HEK293 (cell line): ENCODE measurements around the gene ACACB.
A peak's percentile ranks its signal among the peaks of the same experiment; 100 is the strongest.

Experiments used
- CTCF ChIA-PET: fragments of 350-600 bp; formaldehyde crosslinking; extraction: SDS; loops from one replicate; lab custom pipeline; 2021; ENCODE audit warnings: antibody characterized with exemption; lab: Yijun Ruan, JAX
- POLR2A ChIA-PET: fragments of 300-600 bp; formaldehyde crosslinking; extraction: SDS; loops from one replicate; lab custom pipeline; 2020; ENCODE audit warnings: antibody characterized with exemption, inconsistent platforms; lab: Yijun Ruan, JAX
- H3K27ac ChIP-seq: fragments of 200-500 bp; sonication (Bioruptor generic); 2 replicates; pipeline ENCODE4 v1.5.1; 2014; ENCODE audit warnings: low read depth, low read length, control low read depth, inconsistent platforms; ENCODE audit errors: extremely low read depth
- H3K36me3 ChIP-seq, 2 experiments: fragments of 200-500 bp in 1 of 2; sonication (Bioruptor generic) in 1 of 2; 1 replicate in 1 of 2; 2 replicates in 1 of 2; pipeline ENCODE4 v1.5.1; 2014 to 2017; ENCODE audit warnings: inconsistent platforms in 2 of 2, low read length in 2 of 2; ENCODE audit not compliant: control insufficient read depth in 2 of 2, insufficient read depth in 1 of 2
- H3K4me1 ChIP-seq: fragments of 200-500 bp; sonication (Bioruptor generic); 2 replicates; pipeline ENCODE4 v1.5.1; 2014; ENCODE audit warnings: mild to moderate bottlenecking, low read length, inconsistent platforms; ENCODE audit not compliant: control insufficient read depth, insufficient read depth
- H3K4me3 ChIP-seq: 2 replicates; pipeline ENCODE4 v1.5.1; 2011; ENCODE audit warnings: low read depth, mild to moderate bottlenecking, control low read depth, low read length, moderate library complexity
- H3K9me3 ChIP-seq: fragments of 200-500 bp; sonication (Bioruptor generic); 2 replicates; pipeline ENCODE4 v1.5.1; 2014; ENCODE audit warnings: low read depth, low read length, inconsistent platforms; ENCODE audit not compliant: control insufficient read depth, insufficient read depth
- EGR2 ChIP-seq: fragments of 450-650 bp; formaldehyde crosslinking; IDR thresholded peaks from 2 replicates; pipeline ENCODE4 v1.5.1; 2016; ENCODE audit warnings: low read depth, missing biosample characterization, missing genetic modification characterization
- GLIS2 ChIP-seq: fragments of 450-650 bp; formaldehyde crosslinking; IDR thresholded peaks from 2 replicates; pipeline ENCODE4 v1.5.1; 2016; ENCODE audit warnings: missing biosample characterization, missing genetic modification characterization
- KLF1 ChIP-seq: fragments of 450-650 bp; formaldehyde crosslinking; IDR thresholded peaks from 2 replicates; pipeline ENCODE4 v1.5.1; 2016; ENCODE audit warnings: missing biosample characterization, missing genetic modification characterization
- KLF7 ChIP-seq: fragments of 450-650 bp; formaldehyde crosslinking; IDR thresholded peaks from 2 replicates; pipeline ENCODE4 v1.5.1; 2016; ENCODE audit warnings: missing biosample characterization, missing genetic modification characterization, borderline replicate concordance
- KLF9 ChIP-seq: fragments of 450-650 bp; formaldehyde crosslinking; IDR thresholded peaks from 2 replicates; pipeline ENCODE4 v1.5.1; 2016; ENCODE audit warnings: missing biosample characterization, missing genetic modification characterization, low read depth
- SETDB1 ChIP-seq: IDR thresholded peaks from one replicate; pipeline ENCODE4 v1.6.1; 2017; ENCODE audit warnings: mild to moderate bottlenecking, low read length, moderate library complexity, mixed read lengths; ENCODE audit not compliant: insufficient read length
- SP2 ChIP-seq: fragments of 450-650 bp; formaldehyde crosslinking; IDR thresholded peaks from 2 replicates; pipeline ENCODE4 v1.5.1; 2016; ENCODE audit warnings: missing biosample characterization, missing genetic modification characterization
- ZBTB21 ChIP-seq: fragments of 450-650 bp; formaldehyde crosslinking; IDR thresholded peaks from 2 replicates; pipeline ENCODE4 v1.5.1; 2017; ENCODE audit warnings: missing biosample characterization, missing genetic modification characterization
- ZNF121 ChIP-seq: fragments of 450-650 bp; formaldehyde crosslinking; IDR thresholded peaks from 2 replicates; pipeline ENCODE4 v1.5.1; 2016; ENCODE audit warnings: missing biosample characterization, missing genetic modification characterization
- ZNF248 ChIP-seq: fragments of 450-650 bp; formaldehyde crosslinking; IDR thresholded peaks from 2 replicates; pipeline ENCODE4 v1.5.1; 2017; ENCODE audit warnings: missing biosample characterization, missing genetic modification characterization
- ZNF394 ChIP-seq: fragments of 450-650 bp; formaldehyde crosslinking; IDR thresholded peaks from 2 replicates; pipeline ENCODE4 v1.5.1; 2016; ENCODE audit warnings: missing biosample characterization, missing genetic modification characterization, mild to moderate bottlenecking, moderate library complexity, borderline replicate concordance
- ZNF549 ChIP-seq: fragments of 450-650 bp; IDR thresholded peaks from 2 replicates; pipeline ENCODE4 v1.5.1; 2018; ENCODE audit warnings: missing biosample characterization, missing genetic modification characterization, mild to moderate bottlenecking, inconsistent platforms, moderate library complexity
- ZNF600 ChIP-seq: fragments of 450-650 bp; formaldehyde crosslinking; IDR thresholded peaks from 2 replicates; pipeline ENCODE4 v1.5.1; 2016; ENCODE audit warnings: missing biosample characterization, missing genetic modification characterization
- ZNF629 ChIP-seq: fragments of 450-650 bp; formaldehyde crosslinking; IDR thresholded peaks from 2 replicates; pipeline ENCODE4 v1.5.1; 2017; ENCODE audit warnings: missing biosample characterization, missing genetic modification characterization
- ZNF654 ChIP-seq: fragments of 450-650 bp; formaldehyde crosslinking; IDR thresholded peaks from 2 replicates; pipeline ENCODE4 v1.5.1; 2016; ENCODE audit warnings: low read depth, missing biosample characterization, missing genetic modification characterization
- ZNF664 ChIP-seq: fragments of 450-650 bp; formaldehyde crosslinking; IDR thresholded peaks from 2 replicates; pipeline ENCODE4 v1.5.1; 2016; ENCODE audit warnings: missing biosample characterization, missing genetic modification characterization
- ZNF768 ChIP-seq: fragments of 450-650 bp; formaldehyde crosslinking; IDR thresholded peaks from 2 replicates; pipeline ENCODE4 v1.5.1; 2018; ENCODE audit warnings: missing biosample characterization, mild to moderate bottlenecking, missing genetic modification characterization
- ZSCAN30 ChIP-seq: fragments of 450-650 bp; IDR thresholded peaks from 2 replicates; pipeline ENCODE4 v1.5.1; 2018; ENCODE audit warnings: missing biosample characterization, mild to moderate bottlenecking, missing genetic modification characterization, moderate library complexity
- TF ChIP-seq, protein P1 (sequence below): fragments of 450-650 bp; formaldehyde crosslinking; IDR thresholded peaks from 2 replicates; pipeline ENCODE4 v1.5.0; 2017; ENCODE audit warnings: missing biosample characterization, missing genetic modification characterization, borderline replicate concordance
- TF ChIP-seq, protein P2 (sequence below): fragments of 450-650 bp; formaldehyde crosslinking; IDR thresholded peaks from 2 replicates; pipeline ENCODE4 v1.5.1; 2017; ENCODE audit warnings: missing biosample characterization, missing genetic modification characterization
- TF ChIP-seq, protein P3 (sequence below): IDR thresholded peaks from 2 replicates; pipeline ENCODE4 v1.6.1; 2011; ENCODE audit warnings: mild to moderate bottlenecking, low read depth, low read length, borderline replicate concordance
- TF ChIP-seq, protein P4 (sequence below): fragments of 450-650 bp; formaldehyde crosslinking; IDR thresholded peaks from 2 replicates; pipeline ENCODE4 v1.5.1; 2017; ENCODE audit warnings: missing biosample characterization, mild to moderate bottlenecking, missing genetic modification characterization, moderate library complexity
- TF ChIP-seq, protein P5 (sequence below): fragments of 450-650 bp; formaldehyde crosslinking; IDR thresholded peaks from 2 replicates; pipeline ENCODE4 v1.5.1; 2016; ENCODE audit warnings: missing biosample characterization, missing genetic modification characterization

The ACACB gene

DNA sequence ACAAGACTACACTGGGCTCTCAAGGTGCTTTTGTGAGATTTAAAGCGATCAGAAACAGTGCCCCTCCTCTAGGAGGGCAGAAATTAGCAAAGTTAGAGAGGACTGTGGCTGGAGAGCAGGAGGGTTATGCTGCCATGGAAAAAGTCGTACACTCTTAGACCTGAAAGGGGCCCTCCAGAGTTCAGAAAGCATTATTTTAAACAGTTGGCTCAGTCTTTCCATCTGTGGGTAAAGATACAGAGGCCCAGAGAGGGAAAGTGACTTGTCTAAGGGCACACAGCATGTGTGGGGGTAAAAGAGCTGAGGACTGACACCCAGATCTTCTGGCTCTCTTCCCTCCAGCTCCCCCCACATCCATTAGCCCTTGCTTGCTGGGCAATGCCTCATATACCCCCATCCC, 145.6 kb downstream of the ACACB start:
- TF ChIP-seq ZNF768 (tag by site-specific recombination) (peak; percentile 48; the same call in 1 of the 2 replicates), ZNF664 (no peak)
- TF ChIP-seq, all 188 proteins: peak for 1
- CTCF ChIA-PET, result interaction anchor here (0.5 to 6.0 kb wide), 11 partner anchors 18 to 1667 kb away, joined by 3 to 93 read pairs (median 5); no protein-coding TSS in a partner anchor

DNA sequence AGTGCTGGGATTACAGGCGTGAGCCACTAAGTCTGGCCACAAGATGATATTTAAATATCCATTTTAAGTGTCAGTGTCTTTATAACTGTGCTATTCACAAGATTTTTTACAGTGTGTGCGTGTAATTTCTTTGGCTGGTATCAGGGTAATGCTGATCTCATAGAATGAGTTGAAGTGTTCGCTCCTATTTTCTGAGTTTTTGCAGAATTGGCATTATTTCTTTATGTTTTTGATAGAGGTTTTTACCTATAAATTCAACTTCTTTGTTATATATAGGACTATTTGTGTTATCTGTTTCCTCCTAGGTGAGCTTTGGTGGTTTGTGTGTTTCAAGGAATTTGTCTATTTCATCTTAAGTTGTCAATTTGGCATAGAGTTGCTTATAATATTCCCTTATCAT, 147.1 kb downstream of the ACACB start:
- POLR2A ChIA-PET, result no interaction called here

More for the DNA sequence above, 145.6 kb downstream of the ACACB start:
- Histone ChIP-seq H3K9me3 (no peaks in the 10 kb centered on the region), H3K27ac (no peak overlapping the region), H3K4me3 (no peak overlapping the region), H3K4me1 (no peaks in the 10 kb centered on the region), H3K36me3 (peaks cover 0 to 20% of the 10 kb centered on the region in 2 experiments; a peak in 2 of 3 replicates)
- POLR2A ChIA-PET, result no interaction called here

DNA sequence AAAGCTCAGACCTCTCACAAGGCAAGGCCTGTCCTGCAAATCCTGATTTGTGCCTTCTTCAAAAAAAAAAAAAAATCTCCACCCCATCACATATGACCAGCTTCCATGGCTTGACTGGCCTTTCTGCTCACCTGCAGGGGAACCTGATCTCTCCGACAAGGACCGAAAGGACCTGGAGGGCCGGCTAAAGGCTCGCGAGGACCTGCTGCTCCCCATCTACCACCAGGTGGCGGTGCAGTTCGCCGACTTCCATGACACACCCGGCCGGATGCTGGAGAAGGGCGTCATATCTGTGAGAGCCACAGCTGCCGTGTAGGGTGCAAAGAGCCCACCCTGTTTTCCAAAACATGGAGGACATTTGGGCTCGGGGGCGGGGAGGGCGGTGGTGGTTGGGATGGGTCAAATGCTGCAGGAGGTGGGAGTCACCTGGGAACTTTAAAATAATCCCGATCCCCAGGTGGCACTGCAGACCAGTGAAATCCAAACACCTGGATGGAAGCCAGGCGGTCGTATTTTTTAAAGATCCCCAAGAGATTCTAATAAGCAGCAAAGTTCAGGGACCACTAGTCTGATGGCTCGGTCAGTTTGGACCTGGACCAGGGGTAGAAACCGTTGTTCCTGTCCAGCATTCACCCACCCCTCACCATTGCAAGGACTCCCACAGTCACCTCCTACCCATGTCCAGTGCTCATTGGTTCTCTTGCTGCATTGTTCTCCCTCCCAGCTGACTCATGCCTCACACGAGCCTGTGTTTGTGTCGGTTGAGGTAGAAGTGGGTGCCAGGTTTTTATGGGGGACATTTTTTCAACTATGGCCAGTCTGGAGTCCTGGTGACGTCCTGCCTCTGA, 147.9 kb downstream of the ACACB start:
- ChIA-PET POLR2A (no interaction called here), CTCF (interaction anchor here (0.6 to 6.0 kb wide), 37 partner anchors 10 to 1224 kb away, joined by 3 to 93 read pairs (median 4); no protein-coding TSS in a partner anchor)
- no peaks in the 10 kb centered on the region for H3K4me1 ChIP-seq
- no peaks in the 10 kb centered on the region for H3K9me3 ChIP-seq
- no peak overlapping the region for H3K27ac ChIP-seq
- no peak overlapping the region for H3K4me3 ChIP-seq
- H3K36me3 ChIP-seq, result peaks cover 0 to 23% of the 10 kb centered on the region in 2 experiments; a peak in 2 of 3 replicates
- TF ChIP-seq KLF9, result no peak
- TF ChIP-seq, protein P1, sequence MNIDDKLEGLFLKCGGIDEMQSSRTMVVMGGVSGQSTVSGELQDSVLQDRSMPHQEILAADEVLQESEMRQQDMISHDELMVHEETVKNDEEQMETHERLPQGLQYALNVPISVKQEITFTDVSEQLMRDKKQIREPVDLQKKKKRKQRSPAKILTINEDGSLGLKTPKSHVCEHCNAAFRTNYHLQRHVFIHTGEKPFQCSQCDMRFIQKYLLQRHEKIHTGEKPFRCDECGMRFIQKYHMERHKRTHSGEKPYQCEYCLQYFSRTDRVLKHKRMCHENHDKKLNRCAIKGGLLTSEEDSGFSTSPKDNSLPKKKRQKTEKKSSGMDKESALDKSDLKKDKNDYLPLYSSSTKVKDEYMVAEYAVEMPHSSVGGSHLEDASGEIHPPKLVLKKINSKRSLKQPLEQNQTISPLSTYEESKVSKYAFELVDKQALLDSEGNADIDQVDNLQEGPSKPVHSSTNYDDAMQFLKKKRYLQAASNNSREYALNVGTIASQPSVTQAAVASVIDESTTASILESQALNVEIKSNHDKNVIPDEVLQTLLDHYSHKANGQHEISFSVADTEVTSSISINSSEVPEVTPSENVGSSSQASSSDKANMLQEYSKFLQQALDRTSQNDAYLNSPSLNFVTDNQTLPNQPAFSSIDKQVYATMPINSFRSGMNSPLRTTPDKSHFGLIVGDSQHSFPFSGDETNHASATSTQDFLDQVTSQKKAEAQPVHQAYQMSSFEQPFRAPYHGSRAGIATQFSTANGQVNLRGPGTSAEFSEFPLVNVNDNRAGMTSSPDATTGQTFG, result no peak
- 0 out of 2 replicates have a peak, but pooled peaks have one; percentile 43 for TF ChIP-seq KLF7 (tag by site-specific recombination)
- TF ChIP-seq ZNF600 (tag by site-specific recombination), result peak; percentile 88
- TF ChIP-seq ZNF121, result no peak
- TF ChIP-seq, protein P2, sequence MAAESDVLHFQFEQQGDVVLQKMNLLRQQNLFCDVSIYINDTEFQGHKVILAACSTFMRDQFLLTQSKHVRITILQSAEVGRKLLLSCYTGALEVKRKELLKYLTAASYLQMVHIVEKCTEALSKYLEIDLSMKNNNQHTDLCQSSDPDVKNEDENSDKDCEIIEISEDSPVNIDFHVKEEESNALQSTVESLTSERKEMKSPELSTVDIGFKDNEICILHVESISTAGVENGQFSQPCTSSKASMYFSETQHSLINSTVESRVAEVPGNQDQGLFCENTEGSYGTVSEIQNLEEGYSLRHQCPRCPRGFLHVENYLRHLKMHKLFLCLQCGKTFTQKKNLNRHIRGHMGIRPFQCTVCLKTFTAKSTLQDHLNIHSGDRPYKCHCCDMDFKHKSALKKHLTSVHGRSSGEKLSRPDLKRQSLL (tag by site-specific recombination), result peak; percentile 65; the same call in 1 of the 2 replicates
- TF ChIP-seq, protein P3, sequence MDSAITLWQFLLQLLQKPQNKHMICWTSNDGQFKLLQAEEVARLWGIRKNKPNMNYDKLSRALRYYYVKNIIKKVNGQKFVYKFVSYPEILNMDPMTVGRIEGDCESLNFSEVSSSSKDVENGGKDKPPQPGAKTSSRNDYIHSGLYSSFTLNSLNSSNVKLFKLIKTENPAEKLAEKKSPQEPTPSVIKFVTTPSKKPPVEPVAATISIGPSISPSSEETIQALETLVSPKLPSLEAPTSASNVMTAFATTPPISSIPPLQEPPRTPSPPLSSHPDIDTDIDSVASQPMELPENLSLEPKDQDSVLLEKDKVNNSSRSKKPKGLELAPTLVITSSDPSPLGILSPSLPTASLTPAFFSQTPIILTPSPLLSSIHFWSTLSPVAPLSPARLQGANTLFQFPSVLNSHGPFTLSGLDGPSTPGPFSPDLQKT, result no peak
- TF ChIP-seq ZSCAN30 (tag by site-specific recombination), result no peak
- TF ChIP-seq ZNF394, result no peak
- TF ChIP-seq, protein P4, sequence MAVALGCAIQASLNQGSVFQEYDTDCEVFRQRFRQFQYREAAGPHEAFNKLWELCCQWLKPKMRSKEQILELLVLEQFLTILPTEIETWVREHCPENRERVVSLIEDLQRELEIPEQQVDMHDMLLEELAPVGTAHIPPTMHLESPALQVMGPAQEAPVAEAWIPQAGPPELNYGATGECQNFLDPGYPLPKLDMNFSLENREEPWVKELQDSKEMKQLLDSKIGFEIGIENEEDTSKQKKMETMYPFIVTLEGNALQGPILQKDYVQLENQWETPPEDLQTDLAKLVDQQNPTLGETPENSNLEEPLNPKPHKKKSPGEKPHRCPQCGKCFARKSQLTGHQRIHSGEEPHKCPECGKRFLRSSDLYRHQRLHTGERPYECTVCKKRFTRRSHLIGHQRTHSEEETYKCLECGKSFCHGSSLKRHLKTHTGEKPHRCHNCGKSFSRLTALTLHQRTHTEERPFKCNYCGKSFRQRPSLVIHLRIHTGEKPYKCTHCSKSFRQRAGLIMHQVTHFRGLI (tag by site-specific recombination), result no peak
- TF ChIP-seq SP2, result 0 out of 2 replicates have a peak, but pooled peaks have one; percentile 11
- TF ChIP-seq ZBTB21 (tag by site-specific recombination), result 0 out of 2 replicates have a peak, but pooled peaks have one; percentile 23
- TF ChIP-seq ZNF629 (tag by site-specific recombination), result peak; percentile 47; the same call in 1 of the 2 replicates
- no peak for TF ChIP-seq GLIS2 (tag by site-specific recombination)
- TF ChIP-seq, protein P5, sequence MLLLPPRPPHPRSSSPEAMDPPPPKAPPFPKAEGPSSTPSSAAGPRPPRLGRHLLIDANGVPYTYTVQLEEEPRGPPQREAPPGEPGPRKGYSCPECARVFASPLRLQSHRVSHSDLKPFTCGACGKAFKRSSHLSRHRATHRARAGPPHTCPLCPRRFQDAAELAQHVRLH, result no peak
- TF ChIP-seq EGR2 (tag by site-specific recombination), result peak; percentile 63; the same call in 1 of the 2 replicates
- no peak for TF ChIP-seq ZNF549
- TF ChIP-seq ZNF654, result peak; percentile 78
- peak; percentile 91 for TF ChIP-seq KLF1 (tag by site-specific recombination)

More for the DNA sequence above, 147.1 kb downstream of the ACACB start:
- CTCF ChIA-PET, result interaction anchor here (0.6 to 6.0 kb wide), 34 partner anchors 9 to 609 kb away, joined by 3 to 93 read pairs (median 4); no protein-coding TSS in a partner anchor
- no peaks in the 10 kb centered on the region for H3K9me3 ChIP-seq
- no peak overlapping the region for H3K4me3 ChIP-seq
- H3K4me1 ChIP-seq, result no peaks in the 10 kb centered on the region
- no peak overlapping the region for H3K27ac ChIP-seq
- TF ChIP-seq SETDB1, result peak; percentile 67
- TF ChIP-seq ZNF248 (tag by site-specific recombination), result no peak
- peaks cover 0 to 23% of the 10 kb centered on the region in 2 experiments; a peak in 2 of 3 replicates for H3K36me3 ChIP-seq
